GM21381 (cell line): ENCODE measurements around the gene DRG1.
"Not testable (repeated sequence)": the region's sequence is repeated elsewhere in the genome, so short reads cannot be mapped to it uniquely, and the experiment has no call there.

Source experiments
- ATAC-seq: cut with Tn5 transposase; IDR thresholded peaks from one replicate; pipeline ENCODE4 v1.9.1; 2021; ENCODE audit warnings: mild to moderate bottlenecking, moderate library complexity; ENCODE audit not compliant: unreplicated experiment

DRG1 gene

GRCh38 chr22:31399211-31400022 lies at the start of gene DRG1:
DRG1 (plus strand) TSS chr22:31399604; CDS start chr22:31399684, 80 bp downstream.
- ATAC-seq: peak; percentile 96

- no peak for ATAC-seq
Measured at GRCh38 chr22:31349960-31350359, 49.4 kb upstream of the DRG1 start.

- no peak for ATAC-seq
Measured at GRCh38 chr22:31350410-31350863, 49.0 kb upstream of the DRG1 start.

- no peak for ATAC-seq
Measured at GRCh38 chr22:31354515-31354914, 44.9 kb upstream of the DRG1 start.

GRCh38 chr22:31360029-31360428 lies 39.4 kb upstream of the DRG1 start:
- ATAC-seq: no peak

GRCh38 chr22:31361743-31362142 lies 37.7 kb upstream of the DRG1 start:
- no peak for ATAC-seq

GRCh38 chr22:31363885-31364465 lies 35.4 kb upstream of the DRG1 start:
- ATAC-seq: no peak

- no peak for ATAC-seq
Measured at GRCh38 chr22:31367426-31367825, 32.0 kb upstream of the DRG1 start.

- no peak for ATAC-seq
Measured at GRCh38 chr22:31377612-31378011, 21.8 kb upstream of the DRG1 start.

GRCh38 chr22:31378123-31378522 lies 21.3 kb upstream of the DRG1 start:
- ATAC-seq: no peak

GRCh38 chr22:31378651-31379050 lies 20.8 kb upstream of the DRG1 start:
- not testable (repeated sequence) for ATAC-seq

GRCh38 chr22:31393893-31394292 lies 5.5 kb upstream of the DRG1 start:
- no peak for ATAC-seq

GRCh38 chr22:31394326-31394725 lies 5.1 kb upstream of the DRG1 start:
- no peak for ATAC-seq

GRCh38 chr22:31398231-31398630 lies 1.2 kb upstream of the DRG1 start:
- ATAC-seq: no peak

GRCh38 chr22:31400023-31400397 lies 606 bp downstream of the DRG1 start:
- no peak for ATAC-seq

- ATAC-seq: not testable (repeated sequence)
Measured at GRCh38 chr22:31402350-31402749, 2.9 kb downstream of the DRG1 start.

GRCh38 chr22:31425331-31426050 lies 26.1 kb downstream of the DRG1 start:
- no peak for ATAC-seq

- ATAC-seq: no peak
Measured at GRCh38 chr22:31431950-31432349, 32.5 kb downstream of the DRG1 start.

GRCh38 chr22:31436132-31436531 lies 36.7 kb downstream of the DRG1 start:
- no peak for ATAC-seq

- ATAC-seq: no peak
Measured at GRCh38 chr22:31439808-31440207, 40.4 kb downstream of the DRG1 start.

GRCh38 chr22:31440681-31441080 lies 41.3 kb downstream of the DRG1 start:
- no peak for ATAC-seq

GRCh38 chr22:31441652-31442051 lies 42.2 kb downstream of the DRG1 start:
- ATAC-seq: no peak
